ENCODE results near the gene MAPKAPK3. TPM values are rescaled to one million over a fixed set of nuclear protein-coding genes. Genes with fewer than 3 reads are reported as not detected.

The MAPKAPK3 gene
- total RNA-seq, 1 donor: 55.2 TPM

- DNase-seq (ENCODE audit: low read depth): no peak
- no peak overlapping the region for H3K4me3 ChIP-seq (ENCODE audit: low read depth, low read length)
- no peak for TF ChIP-seq CTCF (IDR thresholded peaks at IDR 0.05; ENCODE audit: insufficient read depth, low read length)
These were observed 16.4 kb downstream of the MAPKAPK3 start for GRCh38 chr3:50633230-50633790.

- TF ChIP-seq CTCF (IDR thresholded peaks at IDR 0.05; ENCODE audit: insufficient read depth, low read length): no peak
- DNase-seq (ENCODE audit: low read depth): no peak
- H3K4me3 ChIP-seq (ENCODE audit: low read depth, low read length): no peak overlapping the region
These were observed 18.1 kb downstream of the MAPKAPK3 start for GRCh38 chr3:50635066-50635465.

GRCh38 chr3:50637011-50637410 is 20.1 kb downstream of the MAPKAPK3 start:
- TF ChIP-seq CTCF (IDR thresholded peaks at IDR 0.05; ENCODE audit: insufficient read depth, low read length): no peak

GRCh38 chr3:50637945-50638344 is 21.0 kb downstream of the MAPKAPK3 start:
- DNase-seq (ENCODE audit: low read depth): no peak
- no peak overlapping the region for H3K4me3 ChIP-seq (ENCODE audit: low read depth, low read length)
- no peak for TF ChIP-seq CTCF (IDR thresholded peaks at IDR 0.05; ENCODE audit: insufficient read depth, low read length)

More at GRCh38 chr3:50637011-50637410, 20.1 kb downstream of the MAPKAPK3 start:
- no peak overlapping the region for H3K4me3 ChIP-seq (ENCODE audit: low read depth, low read length)
- DNase-seq (ENCODE audit: low read depth): no peak

GRCh38 chr3:50639055-50639494 is 22.1 kb downstream of the MAPKAPK3 start:
- H3K4me3 ChIP-seq (ENCODE audit: low read depth, low read length): no peak overlapping the region
- peak; percentile 68 for DNase-seq (ENCODE audit: low read depth)
- no peak for TF ChIP-seq CTCF (IDR thresholded peaks at IDR 0.05; ENCODE audit: insufficient read depth, low read length)

GRCh38 chr3:50642382-50642781 is 25.4 kb downstream of the MAPKAPK3 start:
- no peak for TF ChIP-seq CTCF (IDR thresholded peaks at IDR 0.05; ENCODE audit: insufficient read depth, low read length)
- no peak overlapping the region for H3K4me3 ChIP-seq (ENCODE audit: low read depth, low read length)
- no peak for DNase-seq (ENCODE audit: low read depth)

GRCh38 chr3:50644561-50644960 is 27.6 kb downstream of the MAPKAPK3 start:
- no peak overlapping the region for H3K4me3 ChIP-seq (ENCODE audit: low read depth, low read length)
- peak; percentile 35 for DNase-seq (ENCODE audit: low read depth)
- no peak for TF ChIP-seq CTCF (IDR thresholded peaks at IDR 0.05; ENCODE audit: insufficient read depth, low read length)

Measured in fibroblast of the aortic adventitia (primary cell).